NOMO-1 treated with dmso at 0.1 percent for 144 hours (cell line): ENCODE results near the gene EPHA6.
A peak's percentile ranks its signal among the peaks of the same experiment; 100 is the strongest.

Source experiments
- DNase-seq: peaks from one replicate; lab custom pipeline; 2025; ENCODE audit not compliant: unreplicated experiment; lab: John Stamatoyannopoulos, UW

Gene EPHA6

DNA sequence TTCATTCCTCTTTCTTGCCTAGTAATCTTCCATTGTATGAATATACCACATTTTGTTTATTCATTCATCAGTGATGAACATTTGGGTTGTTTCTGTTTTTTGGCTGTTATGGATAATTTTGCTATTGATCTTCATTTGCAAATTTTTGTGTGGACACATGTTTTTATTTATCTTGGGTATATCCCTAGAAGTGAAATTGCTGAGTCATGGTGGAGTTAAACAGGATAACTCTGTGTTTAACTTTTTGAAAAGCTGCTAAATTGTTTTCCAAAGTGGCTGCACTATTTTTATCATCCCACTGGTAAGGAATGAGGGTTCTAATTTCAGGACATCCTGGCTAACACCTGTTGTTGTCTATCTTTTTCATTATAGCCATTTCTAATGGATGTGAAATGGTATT, 875.6 kb downstream of the EPHA6 start:
- DNase-seq = no peak

DNA sequence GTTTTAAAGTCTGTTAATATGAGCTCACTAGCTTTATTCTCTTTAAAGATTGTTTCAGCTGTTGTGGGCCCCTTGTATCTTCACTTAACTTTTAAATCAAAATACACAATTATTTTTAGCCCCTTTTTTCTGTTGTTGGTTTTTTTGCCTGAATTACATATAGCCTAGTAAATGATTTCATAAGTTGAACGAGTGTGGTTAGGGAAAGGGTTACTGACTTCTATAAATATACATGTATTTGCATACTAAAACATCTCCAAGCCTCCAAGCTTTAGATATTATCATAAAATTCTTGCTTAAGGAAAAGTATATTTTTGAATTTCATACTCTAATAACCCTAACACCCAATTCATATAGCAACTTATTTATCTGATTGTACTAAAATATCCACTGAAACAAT, 877.0 kb downstream of the EPHA6 start:
- DNase-seq = no peak

DNA sequence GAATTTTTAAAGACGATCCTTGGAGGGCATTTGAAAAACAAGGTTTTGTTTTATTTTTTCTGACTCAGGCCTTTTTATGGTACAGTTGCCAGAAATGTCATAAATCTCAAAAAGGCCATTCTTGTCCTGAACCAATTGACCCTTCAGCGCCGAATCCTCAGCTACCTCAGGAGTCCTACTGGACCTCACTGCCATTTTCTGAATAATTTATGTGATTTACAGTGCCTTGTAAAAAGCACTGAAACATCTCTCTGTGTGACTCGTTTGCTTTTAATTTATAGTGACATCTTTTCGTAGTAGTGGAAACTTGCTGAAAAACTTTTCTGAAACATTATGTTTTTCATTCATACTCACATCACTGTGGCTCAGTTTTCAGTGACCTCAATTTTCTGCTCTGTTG, 878.0 kb downstream of the EPHA6 start:
- DNase-seq = no peak

DNA sequence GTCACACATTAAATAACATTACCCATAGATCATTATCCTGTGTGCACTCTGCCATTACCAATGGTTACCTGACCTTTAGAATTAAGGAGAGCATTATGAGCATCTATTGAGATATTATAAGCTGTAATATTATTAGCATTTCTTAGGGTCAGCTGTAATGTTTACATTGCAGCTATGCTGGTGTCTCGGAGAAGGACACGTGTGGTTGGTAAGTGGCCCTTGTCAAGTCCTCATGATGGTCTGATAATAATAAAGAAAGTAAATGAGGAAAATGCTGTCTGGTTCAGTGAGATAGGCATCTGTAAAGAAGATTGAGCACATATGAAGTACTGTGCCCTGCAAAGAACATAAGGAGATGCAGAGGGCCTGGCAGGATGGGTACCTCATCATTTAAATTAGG, 878.4 kb downstream of the EPHA6 start:
- no peak for DNase-seq

DNA sequence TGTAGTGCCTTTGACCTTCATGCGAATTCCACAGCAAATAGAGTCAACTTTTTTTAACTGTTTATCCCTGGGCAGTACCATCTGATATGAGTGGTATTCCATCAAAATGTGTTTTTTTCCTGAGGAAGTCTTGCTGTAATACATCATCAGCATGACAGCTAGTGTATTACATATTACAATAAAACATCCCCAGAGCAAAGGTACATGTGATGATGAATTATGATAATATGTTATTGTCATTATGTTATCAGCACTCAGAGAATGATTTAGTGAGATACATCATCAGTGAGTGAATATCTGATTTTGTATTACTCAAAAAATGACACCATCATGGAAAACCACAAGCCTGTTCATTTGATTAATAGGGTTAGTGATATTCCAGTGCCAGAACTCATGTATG, 880.5 kb downstream of the EPHA6 start:
- no peak for DNase-seq

DNA sequence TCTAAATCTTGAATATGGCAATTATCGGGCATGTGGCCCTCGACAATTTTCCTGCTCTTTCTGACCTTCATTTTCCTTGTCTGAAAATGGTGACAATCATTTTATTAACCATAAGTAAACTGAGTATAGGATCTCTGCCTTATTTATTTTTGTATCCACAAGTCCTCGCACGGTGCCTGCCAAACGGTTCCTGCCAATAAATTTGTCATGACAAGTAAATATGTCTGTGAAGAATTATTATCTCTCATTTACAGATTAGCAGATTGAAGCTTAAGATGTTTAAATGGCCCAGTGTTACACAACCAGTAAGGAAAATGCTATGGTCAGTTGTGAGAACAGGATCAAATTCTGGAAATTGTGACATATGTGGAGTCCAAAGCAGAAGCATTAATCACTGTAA, 884.3 kb downstream of the EPHA6 start:
- DNase-seq = no peak

DNA sequence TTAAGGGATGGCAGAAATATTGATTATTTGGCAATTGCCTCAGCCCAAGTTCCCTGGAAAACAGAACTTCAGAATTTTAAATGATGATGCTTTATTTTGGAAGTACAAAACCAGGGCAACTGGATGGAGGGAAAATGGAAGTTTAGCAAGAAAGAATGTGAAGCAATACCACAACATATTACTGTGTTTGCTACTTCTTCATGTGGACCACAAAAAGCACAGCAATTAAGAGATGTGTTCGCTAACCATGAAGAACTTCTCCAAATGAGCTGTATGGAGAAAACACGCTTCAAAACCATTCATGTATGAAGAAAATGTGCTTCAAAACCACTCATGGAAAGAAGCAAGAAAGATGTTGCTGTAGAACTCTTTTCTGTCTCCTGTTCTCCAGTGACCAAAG, 885.5 kb downstream of the EPHA6 start:
- DNase-seq = no peak

DNA sequence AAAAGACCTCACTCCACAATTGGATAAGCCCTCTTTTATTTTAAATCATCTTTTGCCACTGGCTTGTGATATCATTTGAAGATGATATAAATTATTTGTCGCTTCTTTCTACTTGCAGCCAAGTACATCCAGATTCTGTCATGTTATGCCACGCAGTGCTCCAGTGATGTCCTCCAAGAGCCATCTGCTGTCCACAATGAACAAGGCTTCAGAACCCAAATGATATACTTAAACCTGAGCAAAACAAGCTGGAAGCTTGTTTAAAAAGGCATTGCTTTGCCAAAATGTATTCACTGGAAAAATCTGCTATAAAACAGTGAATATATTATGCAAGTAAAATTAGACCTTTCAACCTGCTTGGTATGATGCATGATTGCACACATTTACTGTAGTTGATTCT, 891.4 kb downstream of the EPHA6 start:
- DNase-seq = no peak

DNA sequence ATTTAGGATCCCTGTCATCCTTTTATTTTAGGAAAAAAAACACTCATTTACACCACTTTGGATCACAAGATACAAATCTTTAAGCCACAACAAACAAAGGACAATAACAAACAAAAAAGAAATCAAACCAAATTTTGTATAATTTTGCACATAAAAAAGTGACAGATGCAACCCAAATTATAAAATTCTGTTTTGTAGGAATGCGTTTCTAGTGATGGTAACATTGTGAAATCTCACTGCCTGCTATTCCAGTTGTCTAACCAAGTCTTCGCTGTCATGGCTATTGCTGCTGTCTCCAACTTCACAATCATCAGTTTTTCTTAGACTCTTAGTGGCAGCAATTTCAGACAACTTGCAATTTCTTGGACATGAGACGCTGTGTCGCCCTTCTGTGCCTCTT, 891.8 kb downstream of the EPHA6 start:
- DNase-seq = no peak

DNA sequence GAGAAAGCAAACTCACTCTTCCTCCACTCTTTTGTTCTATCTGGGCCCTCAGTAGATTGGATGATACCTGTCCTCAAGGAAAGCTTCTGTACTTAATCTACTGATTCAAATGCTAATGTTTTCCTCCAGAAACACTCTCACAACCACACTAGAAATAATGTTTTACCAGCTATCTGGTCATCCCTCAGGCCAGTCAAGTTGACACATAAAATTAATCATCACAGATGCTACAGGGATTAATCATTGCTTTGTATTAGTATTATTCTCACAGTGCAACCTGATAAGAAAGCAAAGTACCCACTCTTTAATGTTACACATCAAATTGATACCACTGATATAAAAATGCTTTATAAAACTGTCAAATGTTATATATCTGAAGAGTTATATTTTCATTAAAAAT, 897.3 kb downstream of the EPHA6 start:
- DNase-seq = no peak

DNA sequence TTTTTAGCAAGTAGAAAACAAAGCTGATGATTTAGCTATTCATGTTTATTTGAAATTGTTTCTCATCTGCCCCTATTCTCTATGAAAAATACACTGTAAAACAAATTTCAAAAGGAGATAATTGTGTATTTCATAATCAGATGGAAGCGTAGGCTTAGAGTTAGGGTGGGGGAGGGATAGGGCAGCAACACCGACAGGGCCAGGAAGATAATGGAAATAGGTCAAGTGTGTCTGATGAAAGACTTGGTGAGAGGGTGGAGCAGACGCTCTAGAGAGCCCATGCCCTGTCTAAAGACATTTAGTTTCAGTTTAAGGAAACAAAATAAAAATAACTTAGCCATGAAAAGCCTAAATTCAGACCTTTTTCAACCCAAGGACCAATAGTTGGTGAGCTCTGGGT, 898.5 kb downstream of the EPHA6 start:
- no peak for DNase-seq

DNA sequence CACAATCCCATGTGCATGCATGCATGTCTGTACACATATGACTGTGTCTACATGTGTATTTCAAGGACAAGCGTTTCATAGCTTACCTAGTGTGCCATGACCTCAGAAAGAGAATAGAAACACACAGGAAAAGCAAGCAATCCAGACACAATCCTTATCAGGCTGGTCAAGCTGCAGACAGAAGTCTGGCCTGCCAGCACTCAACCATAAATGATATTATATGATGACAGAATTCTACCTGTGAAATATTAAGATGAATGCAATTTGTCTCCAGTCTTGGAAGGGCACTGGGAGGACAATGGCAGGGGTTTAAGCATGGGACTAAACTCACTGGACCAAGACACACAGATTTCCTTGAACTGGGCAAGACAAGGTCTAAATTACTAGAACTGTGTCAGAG, 899.2 kb downstream of the EPHA6 start:
- no peak for DNase-seq

DNA sequence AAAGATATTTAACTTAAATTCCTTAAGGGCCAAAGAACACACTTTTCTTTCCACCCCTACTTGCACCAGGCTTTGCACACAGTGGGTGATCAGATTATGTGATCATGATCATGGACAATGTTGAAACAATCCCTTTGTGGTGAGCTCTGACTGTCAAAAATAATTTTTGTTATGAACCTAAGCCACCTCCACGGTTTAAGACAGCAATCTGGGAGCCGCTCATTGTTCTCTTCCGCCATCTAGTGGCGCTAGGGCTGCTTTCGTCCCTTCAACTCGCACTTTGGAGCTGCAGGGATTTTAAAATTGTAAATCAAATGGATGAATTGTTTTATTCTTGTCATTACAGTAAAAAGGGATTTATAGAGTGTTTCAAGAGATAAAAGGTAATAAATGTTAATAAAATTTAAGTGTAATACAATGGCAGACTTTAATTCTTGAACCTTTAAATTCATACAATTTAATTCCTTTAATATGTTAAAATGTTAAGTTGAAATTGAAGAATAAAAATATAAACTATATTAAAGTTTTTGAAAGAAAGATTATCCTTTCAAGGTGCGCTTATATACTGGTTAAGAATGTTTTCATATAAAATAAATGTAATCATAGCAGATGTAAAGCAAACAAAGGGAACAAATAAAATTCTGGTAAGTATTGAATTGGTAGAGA, 904.9 kb downstream of the EPHA6 start:
- DNase-seq = peak; percentile 28

DNA sequence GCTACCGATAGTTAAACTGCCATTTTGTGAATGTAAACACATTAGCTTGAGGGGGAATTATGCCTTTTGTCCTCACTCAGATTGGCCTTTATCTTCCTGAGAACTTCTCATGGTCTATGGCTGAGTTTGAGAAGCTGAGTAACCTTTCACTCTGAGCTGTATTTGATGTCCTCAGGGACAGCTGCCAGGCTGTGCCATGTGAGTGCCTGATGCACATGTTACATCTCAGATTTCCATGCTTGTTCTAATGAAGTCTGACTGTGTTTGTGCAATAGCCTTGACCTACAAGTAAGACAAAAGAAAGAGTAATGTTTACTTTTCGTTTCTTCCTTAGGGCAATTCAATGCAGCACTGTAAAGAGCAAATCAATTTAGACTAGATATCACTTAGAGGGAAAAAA, 906.0 kb downstream of the EPHA6 start:
- DNase-seq = no peak

DNA sequence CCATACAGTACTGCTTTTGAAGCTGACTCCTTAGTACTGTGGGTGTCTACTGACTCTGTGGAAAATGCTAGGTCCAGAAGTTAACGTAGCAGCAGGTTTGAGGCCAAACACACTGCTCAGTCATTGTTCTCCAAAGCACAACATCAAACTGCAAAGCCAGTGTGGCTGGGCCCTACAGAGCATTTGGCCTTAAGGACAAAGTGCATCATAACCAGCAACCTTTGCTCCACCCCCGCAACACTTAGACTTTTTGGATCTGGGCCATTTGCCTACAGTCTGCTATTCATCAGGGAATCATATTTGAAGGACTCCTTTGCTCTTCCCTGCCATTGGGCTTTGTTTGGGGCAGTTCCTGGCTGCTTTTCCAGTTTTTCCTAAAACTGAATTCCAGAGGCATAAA, 907.1 kb downstream of the EPHA6 start:
- DNase-seq = no peak

DNA sequence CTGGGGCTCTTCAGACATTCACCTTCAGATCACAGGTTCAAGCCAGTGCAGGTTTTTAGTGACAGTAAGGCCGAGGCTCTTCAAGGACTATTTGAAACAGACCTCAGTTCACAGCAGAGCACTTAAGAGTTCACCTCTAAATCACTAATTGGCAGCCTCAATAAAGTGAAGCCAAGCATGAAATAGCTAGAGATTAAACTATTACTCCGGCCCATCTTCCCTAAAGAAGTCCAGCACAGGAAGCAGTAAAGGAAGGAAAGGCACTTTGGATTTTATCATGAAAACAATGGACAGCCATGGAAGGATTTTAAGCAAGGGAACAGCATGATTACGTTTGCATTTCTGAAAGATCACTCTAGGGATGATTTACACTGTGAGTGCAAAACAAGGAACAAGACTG, 922.5 kb downstream of the EPHA6 start:
- DNase-seq = no peak

DNA sequence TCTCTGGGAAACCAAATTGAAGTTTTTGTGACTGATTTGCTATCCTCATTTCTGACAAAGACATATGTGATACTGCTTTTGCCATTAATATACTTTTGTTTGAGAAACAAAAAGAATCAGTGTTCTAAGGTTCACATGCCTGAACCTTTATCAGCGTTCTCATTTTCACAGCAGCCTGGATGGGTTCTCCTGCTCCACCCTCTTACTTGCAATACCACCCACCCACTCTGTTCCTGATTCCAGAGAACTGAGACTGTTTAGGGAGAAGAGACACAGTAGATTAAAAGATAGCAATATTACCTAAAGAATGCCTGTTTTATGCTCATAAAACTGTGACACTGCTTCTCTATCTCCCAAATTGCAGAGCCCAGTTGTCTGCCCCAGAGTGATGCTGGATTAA, 924.4 kb downstream of the EPHA6 start:
- DNase-seq = no peak

DNA sequence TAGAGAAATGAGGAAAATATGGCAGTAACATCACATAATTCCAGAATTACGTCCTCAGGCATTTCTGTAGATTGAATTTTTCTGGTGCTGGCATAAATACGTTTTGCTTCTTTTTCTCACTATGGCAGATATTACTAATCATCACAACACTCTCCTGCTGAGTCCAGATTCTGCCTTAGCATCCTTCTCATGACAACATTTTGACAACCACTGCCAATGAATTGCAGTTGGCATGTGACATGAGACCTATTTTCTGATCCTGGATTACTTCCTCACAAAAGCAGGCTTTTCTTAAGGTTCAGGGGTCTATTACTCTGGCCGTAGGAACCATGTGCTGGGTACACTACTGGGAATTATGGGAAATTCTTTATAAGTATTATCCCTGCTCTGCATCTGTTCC, 927.6 kb downstream of the EPHA6 start:
- no peak for DNase-seq

DNA sequence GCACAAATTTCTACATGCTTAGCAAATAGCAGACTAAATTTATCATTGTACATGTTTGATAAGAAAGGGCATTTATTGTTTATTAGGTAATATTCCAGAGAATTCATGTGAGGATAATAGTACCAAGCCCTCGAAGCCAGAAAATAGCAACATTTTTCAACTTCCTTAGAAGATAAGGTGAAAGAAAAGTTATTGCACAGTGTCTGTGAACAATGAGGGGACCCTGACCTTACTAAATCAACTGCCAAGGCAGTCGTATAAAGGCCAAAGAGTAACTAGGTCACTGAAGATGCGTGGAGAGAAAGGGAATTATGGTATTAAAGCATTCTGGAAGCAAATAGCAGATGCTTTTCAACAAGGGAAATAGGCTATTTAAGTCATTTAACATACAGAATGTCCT, 929.9 kb downstream of the EPHA6 start:
- DNase-seq = no peak

DNA sequence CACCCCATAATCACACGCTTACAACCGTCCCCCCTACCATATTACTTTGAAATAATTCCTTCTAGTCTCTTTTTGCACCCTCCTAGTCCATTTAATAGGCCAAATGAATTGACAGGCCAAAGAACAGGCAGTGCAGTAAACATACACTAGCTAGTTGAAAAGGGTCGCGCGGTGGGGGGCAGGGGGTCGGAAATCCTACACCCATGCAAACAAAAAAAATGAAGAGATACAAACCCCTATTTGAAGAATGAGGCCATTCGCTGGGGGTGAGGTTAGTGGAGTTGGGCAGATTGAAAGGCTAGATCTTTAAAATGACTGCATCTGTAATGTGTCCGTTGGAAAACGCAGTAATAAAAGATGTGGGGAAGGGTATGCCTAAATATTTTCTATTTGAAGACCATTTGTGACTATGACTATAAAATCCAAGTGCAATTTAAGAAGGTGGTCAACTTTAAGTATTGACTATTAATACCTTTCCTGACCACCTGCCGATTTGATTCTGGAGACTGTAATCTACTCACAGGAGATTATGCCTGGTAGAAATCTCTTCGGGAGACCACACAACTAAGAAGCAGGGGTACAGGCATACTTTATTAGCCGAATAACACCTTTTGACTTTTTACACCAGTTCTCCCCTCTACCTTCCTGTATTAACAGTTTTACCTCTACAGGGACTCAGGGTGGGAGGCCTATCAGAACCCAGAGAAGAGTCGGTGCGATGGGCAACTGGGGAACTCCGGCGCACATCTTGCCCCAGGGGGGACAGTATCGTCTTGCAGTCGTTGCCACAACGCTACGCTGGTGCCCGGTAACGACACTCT, 949.4 kb downstream of the EPHA6 start:
- DNase-seq = no peak

DNA sequence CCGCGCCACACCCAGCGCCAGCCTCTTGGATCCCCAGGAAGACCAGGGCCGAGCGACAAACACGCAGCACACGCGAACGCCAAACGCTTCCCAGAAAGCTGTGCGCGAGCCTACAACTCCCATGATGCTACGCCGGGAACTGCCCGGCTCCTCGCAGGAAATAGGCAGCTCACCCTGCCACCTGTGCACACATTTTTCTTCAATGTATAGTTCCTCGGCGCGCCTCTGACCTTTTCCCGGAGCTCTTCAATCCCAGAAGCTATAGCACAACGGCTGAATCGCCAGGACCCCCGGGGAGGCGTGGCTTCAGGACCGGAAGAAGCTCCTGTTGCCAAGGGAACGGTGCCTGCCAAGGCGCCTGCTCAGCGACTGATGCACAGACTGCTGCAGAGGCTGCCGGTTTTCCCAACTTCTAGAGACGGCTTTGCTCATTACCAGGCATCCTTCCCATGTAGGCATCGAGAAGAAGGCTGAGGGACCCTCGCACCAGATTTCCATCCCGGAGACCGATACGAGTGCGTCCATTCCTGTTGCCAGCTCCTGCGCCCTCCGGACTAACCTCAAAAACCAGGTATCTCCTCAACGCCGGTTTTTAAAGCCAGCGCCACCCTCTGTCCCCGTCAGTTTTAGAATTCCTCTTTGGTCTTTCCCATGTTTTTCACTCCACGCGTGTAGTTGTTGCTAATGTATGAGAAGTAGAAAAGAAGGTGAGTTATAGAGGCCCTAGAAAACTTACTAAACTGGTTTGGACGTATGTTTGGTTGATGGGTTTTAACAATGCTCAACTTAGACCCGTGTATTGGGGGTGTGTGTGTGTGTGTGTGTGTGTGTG, 950.2 kb downstream of the EPHA6 start, which contains the start of gene ARL6:
Gene ARL6, plus strand, starts transcription at position 352 of the 832 bp plus-strand sequence. CDS start 3,350 bp downstream, outside the sequence.
- DNase-seq = peak; percentile 60

DNA sequence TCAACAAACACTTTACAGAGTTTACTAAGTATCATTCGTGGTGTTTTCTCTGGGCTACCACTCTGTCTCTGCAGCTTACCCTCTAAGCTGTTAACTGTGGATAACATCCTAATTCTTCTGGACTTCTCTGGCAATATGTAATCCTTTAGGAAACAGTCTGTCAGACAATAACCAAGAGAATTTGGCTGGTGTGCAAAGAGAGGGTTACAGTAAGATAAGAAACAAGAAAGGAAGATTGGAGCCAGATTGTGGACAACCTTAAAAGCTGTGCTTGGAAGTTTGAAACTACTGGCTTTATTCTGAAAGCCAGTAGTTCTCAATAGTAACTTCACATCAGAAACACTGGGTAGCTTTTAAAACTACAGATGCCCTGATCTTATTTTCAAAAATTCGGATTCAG, 950.9 kb downstream of the EPHA6 start:
- DNase-seq = no peak
